HepG2 (cell line): Measurements from ENCODE around the gene CERS5. TPM values are rescaled to one million over a fixed set of nuclear protein-coding genes. Genes with fewer than 3 reads are reported as not detected.

ENCODE experiments used
- ARID2 ChIP-seq: sonication (generic); formaldehyde crosslinking; IDR thresholded peaks from 2 replicates; pipeline ENCODE4 v1.8.1; 2022; ENCODE audit warnings: mild to moderate bottlenecking, missing genetic modification reagents, borderline replicate concordance
- ETV5 ChIP-seq: IDR thresholded peaks from 2 replicates; pipeline ENCODE4 v1.6.1; 2018; ENCODE audit warnings: missing biosample characterization, missing genetic modification reagents, inconsistent platforms, borderline replicate concordance
- FOXO1 ChIP-seq: sonication (generic); formaldehyde crosslinking; IDR thresholded peaks from 2 replicates; pipeline ENCODE4 v1.4.0; 2020; ENCODE audit warnings: missing genetic modification reagents
- GABPB1 ChIP-seq: IDR thresholded peaks from 2 replicates; pipeline ENCODE4 v1.6.1; 2016; ENCODE audit warnings: mild to moderate bottlenecking, missing genetic modification reagents, moderate library complexity, missing compliant biosample characterization
- HOXA5 ChIP-seq: sonication (generic); formaldehyde crosslinking; IDR thresholded peaks from 2 replicates; pipeline ENCODE4 v1.4.0; 2020; ENCODE audit warnings: missing genetic modification reagents
- KLF11 ChIP-seq: IDR thresholded peaks from 2 replicates; pipeline ENCODE4 v1.6.1; 2016; ENCODE audit warnings: missing compliant biosample characterization
- RARA ChIP-seq: IDR thresholded peaks from 2 replicates; pipeline ENCODE4 v1.6.1; 2016; ENCODE audit warnings: missing genetic modification reagents, missing compliant biosample characterization
- RFX5 ChIP-seq: IDR thresholded peaks from 2 replicates; pipeline ENCODE4 v1.6.1; 2011; ENCODE audit warnings: low read depth, low read length, improper control_type of control experiment
- SIX1 ChIP-seq: sonication (generic); formaldehyde crosslinking; IDR thresholded peaks from 2 replicates; pipeline ENCODE4 v1.4.0; 2020; ENCODE audit warnings: missing genetic modification reagents, borderline replicate concordance
- THYN1 ChIP-seq: sonication (generic); formaldehyde crosslinking; IDR thresholded peaks from 2 replicates; pipeline ENCODE4 v1.8.1; 2023; ENCODE audit warnings: low read depth, mild to moderate bottlenecking, moderate library complexity, missing genetic modification reagents, borderline replicate concordance
- ZFP82 ChIP-seq: sonication (generic); formaldehyde crosslinking; IDR thresholded peaks from 2 replicates; pipeline ENCODE4 v1.5.1; 2020; ENCODE audit warnings: mild to moderate bottlenecking, missing genetic modification reagents, borderline replicate concordance
- ZMYM2 ChIP-seq: sonication (generic); formaldehyde crosslinking; IDR thresholded peaks from 2 replicates; pipeline ENCODE4 v1.8.0; 2022; ENCODE audit warnings: mild to moderate bottlenecking, missing genetic modification reagents
- ZNF382 ChIP-seq: sonication (generic); formaldehyde crosslinking; IDR thresholded peaks from 2 replicates; pipeline ENCODE4 v1.5.0; 2020; ENCODE audit warnings: missing genetic modification reagents, mild to moderate bottlenecking, borderline replicate concordance
- ZNF839 ChIP-seq: sonication (generic); formaldehyde crosslinking; IDR thresholded peaks from 2 replicates; pipeline ENCODE4 v1.4.0; 2020; ENCODE audit warnings: missing genetic modification reagents, mild to moderate bottlenecking, borderline replicate concordance
- polyA plus RNA-seq, 8 experiments: library from polyadenylated mRNA; depleted of rRNA in 3 of 8; stranded (reverse) in 7 of 8; unstranded in 1 of 8; fragments of >200 nt; fragmentation: Illumina TruSeq in 4 of 8; extraction: Trizol in 4 of 8; gene quantifications; 2 replicates each; pipeline versions ENCODE4 v1.2.1 to v1.2.3, GENCODE V29; 2011 to 2016; ENCODE audit warnings: low read depth in 4 of 8, missing spikeins in 1 of 8, mixed read lengths in 1 of 8; ENCODE audit not compliant: insufficient read depth in 1 of 8
- total RNA-seq, 5 experiments: library from RNA; depleted of rRNA; stranded (reverse); fragments of >200 nt; fragmentation: Illumina TruSeq; extraction: Trizol; gene quantifications; 2 replicates each; pipeline ENCODE4 v1.2.3, GENCODE V29; 2016; ENCODE audit warnings: low read depth in 1 of 5
- TF ChIP-seq, protein P1 (sequence below): sonication (generic); formaldehyde crosslinking; conservative IDR thresholded peaks from 2 replicates; pipeline ENCODE4 v1.4.0; 2020; ENCODE audit warnings: mild to moderate bottlenecking, missing genetic modification reagents, moderate library complexity
- TF ChIP-seq, protein P2 (sequence below): sonication (generic); formaldehyde crosslinking; IDR thresholded peaks from 2 replicates; pipeline ENCODE4 v1.8.0; 2022; ENCODE audit warnings: mild to moderate bottlenecking, missing genetic modification reagents, moderate library complexity
- TF ChIP-seq, protein P3 (sequence below): fragments of 450-650 bp; IDR thresholded peaks from 2 replicates; pipeline ENCODE4 v1.6.1; 2016
- TF ChIP-seq, protein P4 (sequence below): sonication (generic); formaldehyde crosslinking; IDR thresholded peaks from 2 replicates; pipeline ENCODE4 v1.5.0; 2020; ENCODE audit warnings: mild to moderate bottlenecking, missing genetic modification reagents, moderate library complexity
- TF ChIP-seq, protein P5 (sequence below): sonication (generic); formaldehyde crosslinking; IDR thresholded peaks from 2 replicates; pipeline ENCODE4 v1.4.0; 2020; ENCODE audit warnings: missing genetic modification reagents

Gene CERS5
- total and polyA plus RNA-seq, 2 of the 13 experiments (the other 11 are each of a cell fraction or from before 2014, with no cell fraction given) = 22.3 to 48.8 TPM

DNA sequence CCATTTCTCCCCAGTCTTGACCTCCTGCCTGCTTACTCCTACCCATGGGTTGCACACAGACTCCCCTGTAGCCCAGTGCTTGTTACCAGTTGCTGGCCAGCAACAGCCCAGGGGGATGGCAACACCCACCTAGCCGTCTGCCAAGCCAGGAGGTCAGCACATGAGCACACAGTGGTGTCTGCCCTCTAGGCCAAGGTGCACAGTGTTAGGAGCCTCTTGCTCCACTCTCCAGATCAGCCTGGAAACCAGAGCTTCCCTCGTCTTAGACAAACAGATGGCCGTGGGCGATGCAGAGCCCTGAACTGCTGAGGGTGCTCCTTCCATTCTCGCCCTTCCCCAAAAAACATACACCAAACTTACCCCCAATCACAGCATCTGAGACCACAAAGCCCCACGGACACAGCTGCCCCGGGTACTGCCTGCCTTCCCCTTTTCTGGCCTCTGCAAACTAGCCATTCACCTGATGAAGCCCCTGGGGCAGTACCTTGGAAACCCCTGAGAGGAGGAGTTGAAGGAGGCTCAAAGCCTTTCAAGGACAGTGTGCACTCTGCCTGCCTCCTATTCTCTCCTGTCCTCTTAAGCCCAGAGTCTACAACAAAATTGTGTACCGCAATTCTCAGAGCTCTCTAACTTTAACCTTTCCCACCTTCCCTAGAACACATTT, 64.4 kb downstream of the CERS5 start (continued):
- TF ChIP-seq SIX1 (CRISPR knock-in tag) (no peak), ETV5 (CRISPR knock-in tag) (no peak), RARA (CRISPR knock-in tag) (peak; percentile 67), HOXA5 (0 out of 2 replicates have a peak, but pooled peaks have one; percentile 58), ZMYM2 (CRISPR knock-in tag) (no peak), ZNF839 (CRISPR knock-in tag) (no peak), ARID2 (CRISPR knock-in tag) (no peak), ZNF382 (CRISPR knock-in tag) (no peak), THYN1 (CRISPR knock-in tag) (no peak), KLF11 (no peak), RFX5 (0 out of 2 replicates have a peak, but pooled peaks have one; percentile 4), FOXO1 (CRISPR knock-in tag) (peak; percentile 35; the same call in 1 of the 2 replicates), GABPB1 (CRISPR knock-in tag) (no peak), ZFP82 (no peak)
- TF ChIP-seq, protein P1, sequence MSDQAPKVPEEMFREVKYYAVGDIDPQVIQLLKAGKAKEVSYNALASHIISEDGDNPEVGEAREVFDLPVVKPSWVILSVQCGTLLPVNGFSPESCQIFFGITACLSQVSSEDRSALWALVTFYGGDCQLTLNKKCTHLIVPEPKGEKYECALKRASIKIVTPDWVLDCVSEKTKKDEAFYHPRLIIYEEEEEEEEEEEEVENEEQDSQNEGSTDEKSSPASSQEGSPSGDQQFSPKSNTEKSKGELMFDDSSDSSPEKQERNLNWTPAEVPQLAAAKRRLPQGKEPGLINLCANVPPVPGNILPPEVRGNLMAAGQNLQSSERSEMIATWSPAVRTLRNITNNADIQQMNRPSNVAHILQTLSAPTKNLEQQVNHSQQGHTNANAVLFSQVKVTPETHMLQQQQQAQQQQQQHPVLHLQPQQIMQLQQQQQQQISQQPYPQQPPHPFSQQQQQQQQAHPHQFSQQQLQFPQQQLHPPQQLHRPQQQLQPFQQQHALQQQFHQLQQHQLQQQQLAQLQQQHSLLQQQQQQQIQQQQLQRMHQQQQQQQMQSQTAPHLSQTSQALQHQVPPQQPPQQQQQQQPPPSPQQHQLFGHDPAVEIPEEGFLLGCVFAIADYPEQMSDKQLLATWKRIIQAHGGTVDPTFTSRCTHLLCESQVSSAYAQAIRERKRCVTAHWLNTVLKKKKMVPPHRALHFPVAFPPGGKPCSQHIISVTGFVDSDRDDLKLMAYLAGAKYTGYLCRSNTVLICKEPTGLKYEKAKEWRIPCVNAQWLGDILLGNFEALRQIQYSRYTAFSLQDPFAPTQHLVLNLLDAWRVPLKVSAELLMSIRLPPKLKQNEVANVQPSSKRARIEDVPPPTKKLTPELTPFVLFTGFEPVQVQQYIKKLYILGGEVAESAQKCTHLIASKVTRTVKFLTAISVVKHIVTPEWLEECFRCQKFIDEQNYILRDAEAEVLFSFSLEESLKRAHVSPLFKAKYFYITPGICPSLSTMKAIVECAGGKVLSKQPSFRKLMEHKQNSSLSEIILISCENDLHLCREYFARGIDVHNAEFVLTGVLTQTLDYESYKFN (CRISPR knock-in tag) = peak; percentile 71
- TF ChIP-seq, protein P2, sequence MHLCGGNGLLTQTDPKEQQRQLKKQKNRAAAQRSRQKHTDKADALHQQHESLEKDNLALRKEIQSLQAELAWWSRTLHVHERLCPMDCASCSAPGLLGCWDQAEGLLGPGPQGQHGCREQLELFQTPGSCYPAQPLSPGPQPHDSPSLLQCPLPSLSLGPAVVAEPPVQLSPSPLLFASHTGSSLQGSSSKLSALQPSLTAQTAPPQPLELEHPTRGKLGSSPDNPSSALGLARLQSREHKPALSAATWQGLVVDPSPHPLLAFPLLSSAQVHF (CRISPR knock-in tag) = no peak
- TF ChIP-seq, protein P3, sequence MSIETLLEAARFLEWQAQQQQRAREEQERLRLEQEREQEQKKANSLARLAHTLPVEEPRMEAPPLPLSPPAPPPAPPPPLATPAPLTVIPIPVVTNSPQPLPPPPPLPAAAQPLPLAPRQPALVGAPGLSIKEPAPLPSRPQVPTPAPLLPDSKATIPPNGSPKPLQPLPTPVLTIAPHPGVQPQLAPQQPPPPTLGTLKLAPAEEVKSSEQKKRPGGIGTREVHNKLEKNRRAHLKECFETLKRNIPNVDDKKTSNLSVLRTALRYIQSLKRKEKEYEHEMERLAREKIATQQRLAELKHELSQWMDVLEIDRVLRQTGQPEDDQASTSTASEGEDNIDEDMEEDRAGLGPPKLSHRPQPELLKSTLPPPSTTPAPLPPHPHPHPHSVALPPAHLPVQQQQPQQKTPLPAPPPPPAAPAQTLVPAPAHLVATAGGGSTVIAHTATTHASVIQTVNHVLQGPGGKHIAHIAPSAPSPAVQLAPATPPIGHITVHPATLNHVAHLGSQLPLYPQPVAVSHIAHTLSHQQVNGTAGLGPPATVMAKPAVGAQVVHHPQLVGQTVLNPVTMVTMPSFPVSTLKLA = no peak
- TF ChIP-seq, protein P4, sequence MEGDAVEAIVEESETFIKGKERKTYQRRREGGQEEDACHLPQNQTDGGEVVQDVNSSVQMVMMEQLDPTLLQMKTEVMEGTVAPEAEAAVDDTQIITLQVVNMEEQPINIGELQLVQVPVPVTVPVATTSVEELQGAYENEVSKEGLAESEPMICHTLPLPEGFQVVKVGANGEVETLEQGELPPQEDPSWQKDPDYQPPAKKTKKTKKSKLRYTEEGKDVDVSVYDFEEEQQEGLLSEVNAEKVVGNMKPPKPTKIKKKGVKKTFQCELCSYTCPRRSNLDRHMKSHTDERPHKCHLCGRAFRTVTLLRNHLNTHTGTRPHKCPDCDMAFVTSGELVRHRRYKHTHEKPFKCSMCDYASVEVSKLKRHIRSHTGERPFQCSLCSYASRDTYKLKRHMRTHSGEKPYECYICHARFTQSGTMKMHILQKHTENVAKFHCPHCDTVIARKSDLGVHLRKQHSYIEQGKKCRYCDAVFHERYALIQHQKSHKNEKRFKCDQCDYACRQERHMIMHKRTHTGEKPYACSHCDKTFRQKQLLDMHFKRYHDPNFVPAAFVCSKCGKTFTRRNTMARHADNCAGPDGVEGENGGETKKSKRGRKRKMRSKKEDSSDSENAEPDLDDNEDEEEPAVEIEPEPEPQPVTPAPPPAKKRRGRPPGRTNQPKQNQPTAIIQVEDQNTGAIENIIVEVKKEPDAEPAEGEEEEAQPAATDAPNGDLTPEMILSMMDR (CRISPR knock-in tag) = peak; percentile 24; the same call in 1 of the 2 replicates
- TF ChIP-seq, protein P5, sequence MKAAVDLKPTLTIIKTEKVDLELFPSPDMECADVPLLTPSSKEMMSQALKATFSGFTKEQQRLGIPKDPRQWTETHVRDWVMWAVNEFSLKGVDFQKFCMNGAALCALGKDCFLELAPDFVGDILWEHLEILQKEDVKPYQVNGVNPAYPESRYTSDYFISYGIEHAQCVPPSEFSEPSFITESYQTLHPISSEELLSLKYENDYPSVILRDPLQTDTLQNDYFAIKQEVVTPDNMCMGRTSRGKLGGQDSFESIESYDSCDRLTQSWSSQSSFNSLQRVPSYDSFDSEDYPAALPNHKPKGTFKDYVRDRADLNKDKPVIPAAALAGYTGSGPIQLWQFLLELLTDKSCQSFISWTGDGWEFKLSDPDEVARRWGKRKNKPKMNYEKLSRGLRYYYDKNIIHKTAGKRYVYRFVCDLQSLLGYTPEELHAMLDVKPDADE (CRISPR knock-in tag) = no peak
